Psoas muscle (tissue), 8 donors: ENCODE measurements around the gene SAMD15. TPM values are rescaled to one million over a fixed set of nuclear protein-coding genes. Genes with fewer than 3 reads are reported as not detected.

Source experiments
- ATAC-seq, 4 donors: fragments of 200-7000 bp; cut with Tn5 transposase; one replicate each; pipeline ENCODE4 v1.9.1; 2020; ENCODE audit warnings: moderate library complexity in 3 of 4, mild to moderate bottlenecking in 2 of 4
- DNase-seq, 2 donors: peaks; one replicate each; pipeline ENCODE4 v3.0.0-alpha.2; 2020
- H3K27ac ChIP-seq: fragments of 200-600 bp; one replicate; pipeline ENCODE4 v1.8.0; 2022
- H3K27me3 ChIP-seq, 3 donors: fragments of 200-600 bp in 1 of 3; one replicate each; pipeline versions ENCODE4 v1.6.1 to v1.8.0; 2013 to 2022; ENCODE audit warnings: low read length in 2 of 3, mild to moderate bottlenecking in 2 of 3, moderate library complexity in 1 of 3; ENCODE audit not compliant: insufficient read depth in 3 of 3
- H3K36me3 ChIP-seq, 2 donors: fragments of 200-600 bp in 1 of 2; one replicate each; pipeline versions ENCODE4 v1.6.1 to v1.8.0; 2013 to 2022; ENCODE audit warnings: low read depth in 1 of 2, mild to moderate bottlenecking in 1 of 2, moderate library complexity in 1 of 2; ENCODE audit not compliant: insufficient read depth in 1 of 2
- H3K4me1 ChIP-seq: fragments of 200-600 bp; one replicate; pipeline ENCODE4 v1.8.0; 2022
- H3K4me3 ChIP-seq: fragments of 200-600 bp; one replicate; pipeline ENCODE4 v1.8.0; 2022; ENCODE audit warnings: mild to moderate bottlenecking
- H3K9me3 ChIP-seq: fragments of 200-600 bp; one replicate; pipeline ENCODE4 v1.8.0; 2022
- WGBS, 3 donors: extraction: QIAGEN DNeasy Blood & Tissue Kit; methylation state at CpG; one replicate each; pipeline versions ENCODE4 v1.1.6 to v1.1.7; 2013; 5-methylcytosine and 5-hydroxymethylcytosine counted together
- intact Hi-C, 2 donors: fragments of 100-400 bp; cut with DNase I; formaldehyde crosslinking; loops; one replicate each; pipeline versions ENCODE4 v1.11.0 to v1.14.2; 2022
- polyA plus RNA-seq, 3 donors: library from polyadenylated mRNA; stranded (reverse); fragments of 200-250 nt; gene quantifications; one replicate each; pipeline ENCODE4 v1.2.3, GENCODE V29; 2013
- total RNA-seq, 4 donors: library from RNA; stranded (reverse); fragmentation: NEBNext Ultra II Directional in 2 of 4; extraction: Animal tissue kit (Norgen Biotek cat#: 25700) in 2 of 4; gene quantifications; one replicate each; pipeline versions ENCODE4 v1.2.1 to v1.2.4, GENCODE V29; 2021 to 2023
- TF ChIP-seq, protein P1 (sequence below): fragments of 200-600 bp; IDR thresholded peaks from one replicate; pipeline ENCODE4 v1.8.0; 2022; ENCODE audit warnings: antibody characterized with exemption
- donor health status: healthy with polysubstance abuse.
- donor health status: DM: no; HTN: no; CAD: no; lungs with moderate emphysema.
- donor health status: Bipolar disorder and iron deficiency.
- donor health status: healthy.
- donor health status: DM: yes; HTN: yes; CAD: no.
- donor health status: DM: no; HTN: no; CAD: no.
- donor health status: DM: no; HTN: no; CAD: no.
- donor health status: DM: yes; HTN: yes; CAD: no.

SAMD15 gene
- total and polyA plus RNA-seq, 7 donors = 0.12 to 0.75 (median 0.19) TPM; not detected in 3

DNA sequence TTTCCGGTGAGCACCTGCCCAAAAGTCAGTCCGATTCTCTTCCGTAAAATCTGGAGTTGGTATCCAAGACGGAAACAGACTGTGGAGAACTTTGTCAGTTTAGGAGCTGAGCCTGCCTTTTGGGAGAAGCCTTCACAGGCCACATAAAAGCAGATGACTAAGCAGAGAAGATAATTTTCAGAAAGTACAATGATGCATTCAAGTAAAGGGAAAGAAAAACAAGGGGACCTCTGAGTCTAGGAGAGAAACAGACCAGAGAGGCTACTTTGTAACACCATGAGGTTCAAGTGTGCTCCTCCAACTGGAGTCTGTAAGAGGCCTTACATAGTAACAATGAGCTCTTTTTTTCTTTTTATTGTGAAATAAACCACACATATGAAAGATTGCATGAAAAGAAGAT is 21.4 kb upstream of the SAMD15 start:
- no peaks in the 10 kb centered on the region for H3K36me3 ChIP-seq
- H3K4me3 ChIP-seq = no peak overlapping the region
- ATAC-seq (no peak), DNase-seq (no peak)
- H3K4me1 ChIP-seq = no peaks in the 10 kb centered on the region
- H3K27ac ChIP-seq = no peak overlapping the region
- whole genome bisulfite sequencing, 3 donors = 95 to 97% (median 97%) methylated on average over 4 of the region's 4 CpGs
- H3K9me3 ChIP-seq = no peaks in the 10 kb centered on the region
- intact Hi-C loops = no loop called here
- TF ChIP-seq, protein P1, sequence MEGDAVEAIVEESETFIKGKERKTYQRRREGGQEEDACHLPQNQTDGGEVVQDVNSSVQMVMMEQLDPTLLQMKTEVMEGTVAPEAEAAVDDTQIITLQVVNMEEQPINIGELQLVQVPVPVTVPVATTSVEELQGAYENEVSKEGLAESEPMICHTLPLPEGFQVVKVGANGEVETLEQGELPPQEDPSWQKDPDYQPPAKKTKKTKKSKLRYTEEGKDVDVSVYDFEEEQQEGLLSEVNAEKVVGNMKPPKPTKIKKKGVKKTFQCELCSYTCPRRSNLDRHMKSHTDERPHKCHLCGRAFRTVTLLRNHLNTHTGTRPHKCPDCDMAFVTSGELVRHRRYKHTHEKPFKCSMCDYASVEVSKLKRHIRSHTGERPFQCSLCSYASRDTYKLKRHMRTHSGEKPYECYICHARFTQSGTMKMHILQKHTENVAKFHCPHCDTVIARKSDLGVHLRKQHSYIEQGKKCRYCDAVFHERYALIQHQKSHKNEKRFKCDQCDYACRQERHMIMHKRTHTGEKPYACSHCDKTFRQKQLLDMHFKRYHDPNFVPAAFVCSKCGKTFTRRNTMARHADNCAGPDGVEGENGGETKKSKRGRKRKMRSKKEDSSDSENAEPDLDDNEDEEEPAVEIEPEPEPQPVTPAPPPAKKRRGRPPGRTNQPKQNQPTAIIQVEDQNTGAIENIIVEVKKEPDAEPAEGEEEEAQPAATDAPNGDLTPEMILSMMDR = no peak
- no peaks in the 10 kb centered on the region for H3K27me3 ChIP-seq

DNA sequence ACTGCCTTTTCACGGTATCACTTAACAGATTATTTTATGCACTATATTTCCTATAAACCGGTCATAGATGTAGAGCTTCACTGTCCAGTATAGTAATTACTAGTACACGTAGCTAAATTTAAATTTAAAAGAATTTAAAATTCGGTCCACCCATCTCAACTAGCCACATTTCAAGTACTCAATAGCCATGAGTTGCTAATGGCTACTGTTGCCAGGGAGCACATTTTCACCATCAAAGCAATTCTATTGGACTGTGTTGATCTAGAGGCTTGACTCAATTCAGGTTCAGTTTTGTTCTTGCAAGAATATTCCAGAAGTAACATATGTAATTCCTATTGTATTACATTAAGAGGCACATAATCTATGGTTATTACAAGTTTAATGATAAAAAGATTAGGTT is 20.3 kb upstream of the SAMD15 start:
- intact Hi-C loops = no loop called here
- no peaks in the 10 kb centered on the region for H3K36me3 ChIP-seq
- H3K4me1 ChIP-seq = no peaks in the 10 kb centered on the region
- DNase-seq = no peak
- 93 to 96% (median 95%) methylated on average over 4 of the region's 4 CpGs for WGBS, 3 donors
- H3K27me3 ChIP-seq = no peaks in the 10 kb centered on the region
- TF ChIP-seq, protein P1 = no peak
- no peak overlapping the region for H3K27ac ChIP-seq
- ATAC-seq = no peak
- H3K4me3 ChIP-seq = no peak overlapping the region
- no peaks in the 10 kb centered on the region for H3K9me3 ChIP-seq

DNA sequence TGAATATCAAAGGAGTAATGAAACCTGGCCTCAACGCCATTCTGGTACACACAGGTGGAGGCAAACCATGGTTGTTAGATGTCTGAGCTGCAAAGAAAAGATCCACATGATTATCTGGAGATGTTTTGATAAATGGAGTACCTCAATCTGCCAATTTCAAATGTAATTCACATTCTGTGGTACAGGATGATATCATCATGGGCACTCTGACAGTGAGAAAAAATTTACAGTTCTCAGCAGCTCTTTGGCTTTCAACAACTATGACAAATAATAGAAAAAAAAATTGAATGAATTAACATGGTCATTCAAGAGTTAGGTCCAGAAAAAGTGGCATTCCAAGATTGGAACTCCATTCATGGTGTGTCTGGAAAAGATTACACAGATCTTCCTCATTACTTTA is 17.6 kb upstream of the SAMD15 start:
- no peaks in the 10 kb centered on the region for H3K36me3 ChIP-seq
- ATAC-seq (no peak), DNase-seq (no peak)
- intact Hi-C loops = no loop called here
- WGBS, 3 donors = 86 to 89% (median 87%) methylated on average over 1 of the region's 1 CpG
- H3K4me3 ChIP-seq = no peak overlapping the region
- TF ChIP-seq, protein P1 = no peak
- H3K4me1 ChIP-seq = no peaks in the 10 kb centered on the region
- no peak overlapping the region for H3K27ac ChIP-seq
- no peaks in the 10 kb centered on the region for H3K9me3 ChIP-seq
- H3K27me3 ChIP-seq = no peaks in the 10 kb centered on the region

DNA sequence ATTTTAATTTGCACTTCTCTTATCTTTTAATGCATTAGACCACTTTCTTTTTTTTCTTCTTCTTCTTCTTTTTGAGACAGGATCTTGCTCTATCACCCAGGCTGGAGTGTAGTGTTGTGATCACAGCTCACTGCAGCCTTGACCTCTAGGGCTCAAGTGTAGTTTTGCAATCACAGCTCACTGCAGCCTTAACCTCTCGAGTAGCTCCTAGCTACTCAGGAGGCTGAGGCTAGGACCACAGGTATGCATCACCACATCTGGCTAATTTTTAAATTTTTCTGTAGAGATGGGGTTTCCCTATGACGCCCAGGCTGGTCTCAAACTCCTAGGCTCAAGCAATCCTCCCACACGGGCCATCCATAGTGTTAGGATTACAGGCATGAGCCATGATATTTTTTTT is 13.0 kb upstream of the SAMD15 start:
- Histone ChIP-seq H3K4me3 (no peak overlapping the region), H3K27me3 (no peaks in the 10 kb centered on the region), H3K9me3 (no peaks in the 10 kb centered on the region), H3K27ac (no peak overlapping the region), H3K36me3 (no peaks in the 10 kb centered on the region), H3K4me1 (no peaks in the 10 kb centered on the region)
- 86 to 89% (median 86%) methylated on average over 3 of the region's 3 CpGs for WGBS, 3 donors
- ATAC-seq (no peak), DNase-seq (no peak)
- intact Hi-C loops = no loop called here
- TF ChIP-seq, protein P1 = no peak

DNA sequence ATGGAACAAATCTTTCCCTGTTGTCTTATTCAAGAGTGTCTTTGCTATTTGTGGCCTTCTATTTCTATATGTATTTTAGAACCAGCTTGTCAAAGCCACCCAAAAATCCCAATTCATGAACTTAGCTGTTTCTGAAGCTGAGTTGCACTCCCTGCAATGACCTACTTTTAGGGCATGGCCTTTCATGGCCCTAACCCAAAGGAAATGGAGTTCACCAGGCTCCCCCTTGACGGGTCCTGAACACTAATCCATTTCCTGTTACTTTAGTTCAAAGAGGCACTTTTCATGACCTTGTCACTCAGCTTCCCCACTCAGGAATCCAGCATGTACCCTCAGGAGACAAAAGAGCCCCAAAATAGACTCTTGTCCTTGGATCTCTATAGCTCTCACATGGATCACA is 7.9 kb upstream of the SAMD15 start:
- H3K4me3 ChIP-seq = no peak overlapping the region
- no peak overlapping the region for H3K27ac ChIP-seq
- no peak for DNase-seq
- TF ChIP-seq, protein P1 = no peak
- no peaks in the 10 kb centered on the region for H3K9me3 ChIP-seq
- no peak for ATAC-seq
- 51 to 65% (median 57%) methylated on average over 1 of the region's 1 CpG for WGBS, 3 donors
- no peaks in the 10 kb centered on the region for H3K36me3 ChIP-seq
- no peaks in the 10 kb centered on the region for H3K4me1 ChIP-seq
- intact Hi-C loops = no loop called here
- H3K27me3 ChIP-seq = no peaks in the 10 kb centered on the region
